Right lobe of liver (tissue), 5 donors: ENCODE measurements around the gene ACSS1. TPM values are rescaled to one million over a fixed set of nuclear protein-coding genes. Genes with fewer than 3 reads are reported as not detected.

ENCODE experiments used
- small RNA-seq, 2 experiments: library from RNA; depleted of rRNA; stranded (forward); fragments of <200 nt; gene quantifications; one replicate each; pipeline ENCODE3, GENCODE V24; 2016
- total RNA-seq, 6 experiments: library from RNA; depleted of rRNA in 2 of 6; stranded (reverse); fragments of >200 nt in 2 of 6; fragmentation: NEBNext Ultra II Directional in 3 of 6; extraction: Animal tissue kit (Norgen Biotek cat#: 25700) in 3 of 6; gene quantifications; one replicate each; pipeline versions ENCODE4 v1.1.0 to v1.2.4, GENCODE V29; 2016 to 2023
- donor health status: DM: no; HTN: no; CAD: no.
- donor health status: DM: no; HTN: no; CAD: no.
- donor health status: DM: no; HTN: yes; CAD: no.
- donor health status: DM: no; HTN: yes; CAD: no.

Gene ACSS1
- total RNA-seq, 6 experiments from 2014 or later, result 3.5 to 9.1 (median 6.3) TPM

Small RNA genes within 50 kb of the gene (small RNA-seq; reads per million reads assigned to genes)
- 0 reads per million in 2 experiments for gene RNU6-1257P

Other genes with a start within 250 kb of the ACSS1 start
- gene CST7, start 108.9 kb downstream of the ACSS1 start, total RNA-seq, result 1 to 10 TPM; 1.1 to 4.6 (median 1.5) TPM
- gene APMAP, start 65.4 kb downstream of the ACSS1 start, total RNA-seq, result 100 to 1,000 TPM; 130 to 210 (median 140) TPM
- under 1 TPM in 2 of 6 experiments, not detected in 4; 0.25 to 0.73 TPM for gene VSX1, start 24.0 kb upstream of the ACSS1 start, total RNA-seq
- 10 to 100 TPM; 28.8 to 48.4 (median 34.6) TPM for gene ENTPD6, start 137.6 kb upstream of the ACSS1 start, total RNA-seq
- gene PYGB, start 189.9 kb upstream of the ACSS1 start, total RNA-seq, result 10 to 100 TPM in 3 of 6 experiments, 1 to 10 TPM in 3; 6.6 to 27.4 (median 13.2) TPM